Progenitor cell of endocrine pancreas (in vitro differentiated cells): Measurements from ENCODE around the gene ZNF195. TPM values are rescaled to one million over a fixed set of nuclear protein-coding genes. Genes with fewer than 3 reads are reported as not detected.
"Not testable (repeated sequence)": the region's sequence is repeated elsewhere in the genome, so short reads cannot be mapped to it uniquely, and the experiment has no call there.

Experiments
- DNase-seq: peaks from one replicate; pipeline ENCODE4 v3.0.0; 2021; ENCODE audit warnings: low spot score; ENCODE audit not compliant: unreplicated experiment
- H3K27ac Mint-ChIP-seq: 2 replicates; pipeline ENCODE4 v1.8.0; 2021; ENCODE audit warnings: mild to moderate bottlenecking, moderate library complexity, mixed read lengths
- H3K27me3 Mint-ChIP-seq: 2 replicates; pipeline ENCODE4 v1.8.0; 2021; ENCODE audit warnings: mixed read lengths
- H3K36me3 Mint-ChIP-seq: 2 replicates; pipeline ENCODE4 v1.8.0; 2022; ENCODE audit warnings: mixed read lengths; ENCODE audit not compliant: insufficient read depth
- H3K4me1 Mint-ChIP-seq: 2 replicates; pipeline ENCODE4 v1.8.0; 2021; ENCODE audit warnings: low read depth, mixed read lengths
- H3K4me3 Mint-ChIP-seq: 2 replicates; pipeline ENCODE4 v1.8.0; 2021; ENCODE audit warnings: low read depth, mild to moderate bottlenecking, moderate library complexity, mixed read lengths
- H3K9me3 Mint-ChIP-seq: 2 replicates; pipeline ENCODE4 v1.8.0; 2021; ENCODE audit warnings: low read depth, mixed read lengths
- CTCF ChIP-seq: fragments of 200-600 bp; sonication (generic); IDR thresholded peaks from one replicate; pipeline ENCODE4 v1.5.0; 2021; ENCODE audit warnings: antibody characterized with exemption, mild to moderate bottlenecking; ENCODE audit not compliant: unreplicated experiment
- total RNA-seq: library from RNA; stranded (reverse); gene quantifications from 2 replicates; pipeline ENCODE4 v1.2.1, GENCODE V29; 2021

The ZNF195 gene
- total RNA-seq, 1 donor from 2014 or later = 83.9 TPM

GRCh38 chr11:3417047-3417446 lies 38.1 kb upstream of the ZNF195 start:
- H3K27me3 Mint-ChIP-seq, H3K4me1 Mint-ChIP-seq, H3K9me3 Mint-ChIP-seq, H3K4me3 Mint-ChIP-seq, H3K36me3 Mint-ChIP-seq: not testable (repeated sequence)
- peak overlapping the region; percentile 73 for H3K27ac Mint-ChIP-seq
- TF ChIP-seq CTCF = peak; percentile 45
- DNase-seq = peak; percentile 46

- not testable (repeated sequence) for DNase-seq, H3K4me1 Mint-ChIP-seq, H3K9me3 Mint-ChIP-seq, H3K27me3 Mint-ChIP-seq, H3K27ac Mint-ChIP-seq, H3K36me3 Mint-ChIP-seq, H3K4me3 Mint-ChIP-seq
Observed at GRCh38 chr11:3415301-3415700, 36.4 kb upstream of the ZNF195 start.

GRCh38 chr11:3413666-3414065 lies 34.7 kb upstream of the ZNF195 start:
- H3K27ac Mint-ChIP-seq, H3K4me3 Mint-ChIP-seq, H3K9me3 Mint-ChIP-seq, DNase-seq, H3K4me1 Mint-ChIP-seq, H3K36me3 Mint-ChIP-seq, H3K27me3 Mint-ChIP-seq: not testable (repeated sequence)

- Mint-ChIP-seq H3K27me3 (peaks cover 3% of the 10 kb centered on the region), H3K4me3 (no peak overlapping the region), H3K27ac (no peak overlapping the region), H3K9me3 (no peaks in the 10 kb centered on the region), H3K4me1 (no peaks in the 10 kb centered on the region), H3K36me3 (no peaks in the 10 kb centered on the region)
- no peak for TF ChIP-seq CTCF
- no peak for DNase-seq
Observed at GRCh38 chr11:3412837-3413236, 33.9 kb upstream of the ZNF195 start.

GRCh38 chr11:3408722-3409121 lies 29.8 kb upstream of the ZNF195 start:
- H3K36me3 Mint-ChIP-seq, H3K27me3 Mint-ChIP-seq, H3K4me3 Mint-ChIP-seq, H3K4me1 Mint-ChIP-seq, H3K9me3 Mint-ChIP-seq, H3K27ac Mint-ChIP-seq: not testable (repeated sequence)
- DNase-seq = peak; percentile 80
- peak; percentile 89 for TF ChIP-seq CTCF

- H3K9me3 Mint-ChIP-seq, H3K27ac Mint-ChIP-seq, H3K27me3 Mint-ChIP-seq, H3K4me1 Mint-ChIP-seq, H3K4me3 Mint-ChIP-seq, H3K36me3 Mint-ChIP-seq, DNase-seq: not testable (repeated sequence)
Observed at GRCh38 chr11:3408058-3408605, 29.2 kb upstream of the ZNF195 start.

- not testable (repeated sequence) for H3K36me3 Mint-ChIP-seq, H3K27ac Mint-ChIP-seq, H3K4me3 Mint-ChIP-seq, H3K4me1 Mint-ChIP-seq, H3K9me3 Mint-ChIP-seq, DNase-seq, H3K27me3 Mint-ChIP-seq
Observed at GRCh38 chr11:3406937-3407336, 28.0 kb upstream of the ZNF195 start.

- not testable (repeated sequence) for H3K27ac Mint-ChIP-seq, H3K9me3 Mint-ChIP-seq, H3K4me1 Mint-ChIP-seq, DNase-seq, H3K36me3 Mint-ChIP-seq, H3K27me3 Mint-ChIP-seq, H3K4me3 Mint-ChIP-seq
Observed at GRCh38 chr11:3406223-3406875, 27.4 kb upstream of the ZNF195 start.

GRCh38 chr11:3404076-3404925 lies 25.4 kb upstream of the ZNF195 start:
- H3K4me1 Mint-ChIP-seq, H3K9me3 Mint-ChIP-seq, H3K27me3 Mint-ChIP-seq, H3K27ac Mint-ChIP-seq, H3K4me3 Mint-ChIP-seq, H3K36me3 Mint-ChIP-seq, DNase-seq: not testable (repeated sequence)

- not testable (repeated sequence) for H3K27ac Mint-ChIP-seq, H3K9me3 Mint-ChIP-seq, H3K4me1 Mint-ChIP-seq, H3K36me3 Mint-ChIP-seq, H3K4me3 Mint-ChIP-seq, H3K27me3 Mint-ChIP-seq, DNase-seq
Observed at GRCh38 chr11:3402861-3403250, 23.9 kb upstream of the ZNF195 start.
